Measurements from ENCODE around the gene GPR108.
"Not testable (repeated sequence)": the region's sequence is repeated elsewhere in the genome, so short reads cannot be mapped to it uniquely, and the experiment has no call there.

The GPR108 gene

GRCh38 chr19:6737284-6737872 lies at the start of gene GPR108:
Gene GPR108, minus strand, starts transcription at chr19:6737580. Its CDS starts 4 bp downstream, at chr19:6737576.
- DNase-seq, result peak; percentile 100

GRCh38 chr19:6779206-6779605 lies 41.8 kb upstream of the GPR108 start:
- no peak for DNase-seq

GRCh38 chr19:6778386-6778785 lies 41.0 kb upstream of the GPR108 start:
- DNase-seq, result no peak

GRCh38 chr19:6777434-6777833 lies 40.1 kb upstream of the GPR108 start:
- DNase-seq, result no peak

- no peak for DNase-seq
Observed at GRCh38 chr19:6776999-6777398, 39.6 kb upstream of the GPR108 start.

- not testable (repeated sequence) for DNase-seq
Observed at GRCh38 chr19:6776045-6776444, 38.7 kb upstream of the GPR108 start.

GRCh38 chr19:6774821-6775707 lies 37.7 kb upstream of the GPR108 start:
- DNase-seq, result no peak

GRCh38 chr19:6773323-6773931 lies 36.0 kb upstream of the GPR108 start:
- DNase-seq, result no peak

GRCh38 chr19:6772866-6773322 lies 35.5 kb upstream of the GPR108 start:
- DNase-seq, result no peak

GRCh38 chr19:6772028-6772865 lies 34.9 kb upstream of the GPR108 start, which contains the start of gene VAV1:
Gene VAV1, plus strand, starts transcription at chr19:6772708. Its CDS starts 100 bp downstream, at chr19:6772808.
- DNase-seq, result no peak

GRCh38 chr19:6771648-6772027 lies 34.3 kb upstream of the GPR108 start:
- DNase-seq, result not testable (repeated sequence)

- DNase-seq, result no peak
Observed at GRCh38 chr19:6769006-6769619, 31.7 kb upstream of the GPR108 start.

GRCh38 chr19:6768236-6768785 lies 30.9 kb upstream of the GPR108 start:
- DNase-seq, result no peak

GRCh38 chr19:6767357-6768235 lies 30.2 kb upstream of the GPR108 start, which contains the start of gene SH2D3A:
Gene SH2D3A, minus strand, starts transcription at chr19:6767435. Its CDS starts 3,687 bp downstream, at chr19:6763748.
- no peak for DNase-seq

GRCh38 chr19:6767081-6767356 lies 29.6 kb upstream of the GPR108 start:
- DNase-seq, result no peak

GRCh38 chr19:6766357-6767080 lies 29.1 kb upstream of the GPR108 start:
- no peak for DNase-seq

- no peak for DNase-seq
Observed at GRCh38 chr19:6765738-6766356, 28.5 kb upstream of the GPR108 start.

GRCh38 chr19:6762253-6762797 lies 24.9 kb upstream of the GPR108 start:
- not testable (repeated sequence) for DNase-seq

- no peak for DNase-seq
Observed at GRCh38 chr19:6761053-6761676, 23.8 kb upstream of the GPR108 start.

All from NCI-H524 treated with DMSO at 0.1 percent for 48 hours (cell line).